ENCODE data around the gene KLHL14.

DNA sequence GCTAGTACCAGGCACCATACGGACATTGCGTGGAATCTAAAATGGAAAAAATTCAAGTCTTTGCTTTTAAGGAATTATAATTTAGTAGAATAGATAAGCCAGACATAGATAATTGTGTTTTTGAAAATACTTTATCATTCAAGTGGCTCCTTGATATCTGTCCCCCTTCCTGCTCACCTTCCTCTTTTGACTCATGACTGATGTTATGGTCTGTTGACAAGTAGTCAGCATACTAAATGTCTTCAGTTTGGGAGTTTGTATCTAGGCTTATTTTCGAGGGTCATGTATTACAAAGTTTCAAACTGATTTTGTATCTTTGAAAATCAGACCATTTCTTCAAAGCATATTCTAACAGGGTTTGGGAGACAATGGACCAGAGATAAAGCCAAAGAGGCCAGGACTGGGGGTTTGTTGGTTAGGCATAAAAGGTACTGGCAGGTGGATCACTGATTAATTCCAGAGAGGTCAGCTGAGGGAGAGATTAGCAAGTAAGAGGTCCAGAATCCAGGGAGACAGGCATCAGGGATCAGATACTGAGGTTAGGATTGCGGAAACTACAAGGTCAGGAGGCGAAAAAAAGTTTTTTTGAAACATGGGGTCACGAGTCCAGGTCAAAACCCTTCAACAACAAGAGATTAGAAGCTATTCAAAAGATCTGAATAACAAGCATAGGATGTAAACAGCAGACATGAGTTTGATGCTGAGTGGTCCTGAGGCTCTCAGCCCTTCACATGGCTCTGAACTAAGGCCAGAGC, 31.5 kb upstream of the KLHL14 start:
- TF ChIP-seq, protein P1, sequence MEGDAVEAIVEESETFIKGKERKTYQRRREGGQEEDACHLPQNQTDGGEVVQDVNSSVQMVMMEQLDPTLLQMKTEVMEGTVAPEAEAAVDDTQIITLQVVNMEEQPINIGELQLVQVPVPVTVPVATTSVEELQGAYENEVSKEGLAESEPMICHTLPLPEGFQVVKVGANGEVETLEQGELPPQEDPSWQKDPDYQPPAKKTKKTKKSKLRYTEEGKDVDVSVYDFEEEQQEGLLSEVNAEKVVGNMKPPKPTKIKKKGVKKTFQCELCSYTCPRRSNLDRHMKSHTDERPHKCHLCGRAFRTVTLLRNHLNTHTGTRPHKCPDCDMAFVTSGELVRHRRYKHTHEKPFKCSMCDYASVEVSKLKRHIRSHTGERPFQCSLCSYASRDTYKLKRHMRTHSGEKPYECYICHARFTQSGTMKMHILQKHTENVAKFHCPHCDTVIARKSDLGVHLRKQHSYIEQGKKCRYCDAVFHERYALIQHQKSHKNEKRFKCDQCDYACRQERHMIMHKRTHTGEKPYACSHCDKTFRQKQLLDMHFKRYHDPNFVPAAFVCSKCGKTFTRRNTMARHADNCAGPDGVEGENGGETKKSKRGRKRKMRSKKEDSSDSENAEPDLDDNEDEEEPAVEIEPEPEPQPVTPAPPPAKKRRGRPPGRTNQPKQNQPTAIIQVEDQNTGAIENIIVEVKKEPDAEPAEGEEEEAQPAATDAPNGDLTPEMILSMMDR (IDR thresholded peaks at IDR 0.05) = no peak
- TF ChIP-seq POLR2A (IDR thresholded peaks at IDR 0.05) = no peak

Data from body of pancreas (tissue), 4 donors.